Left colon (tissue), 2 donors: ENCODE results near the gene KCNK13. TPM values are rescaled to one million over a fixed set of nuclear protein-coding genes. Genes with fewer than 3 reads are reported as not detected.

Experiments used
- total RNA-seq, 2 donors: library from RNA; stranded (reverse); fragmentation: NEBNext Ultra II Directional; extraction: Animal tissue kit (Norgen Biotek cat#: 25700); gene quantifications; one replicate each; pipeline ENCODE4 v1.2.1, GENCODE V29; 2021
- donor health status: DM: no; HTN: no; CAD: no.
- donor health status: DM: yes; HTN: yes; CAD: no.

The KCNK13 gene
- total RNA-seq, 2 donors from 2014 or later: 0.15 to 0.59 TPM

Other genes with a start within 250 kb of the KCNK13 start
- gene EFCAB11, start 107.3 kb upstream of the KCNK13 start, total RNA-seq: 1 to 10 TPM; 5.8 to 7.7 TPM
- 10 to 100 TPM; 12.6 to 13.2 TPM for gene TDP1, start 106.1 kb upstream of the KCNK13 start, total RNA-seq
- gene PSMC1, start 194.6 kb downstream of the KCNK13 start, total RNA-seq: 10 to 100 TPM; 65.6 to 72.1 TPM